NAMALWA (cell line): ENCODE results near the gene MYH10.

ENCODE experiments used
- DNase-seq: peaks from one replicate; pipeline ENCODE4 v3.0.0-alpha.2; 2015; ENCODE audit warnings: low spot score

The MYH10 gene

GRCh38 chr17:8494506-8495111, 135.9 kb downstream of the MYH10 start:
- no peak for DNase-seq

- no peak for DNase-seq
Observed at GRCh38 chr17:8494021-8494420, 136.5 kb downstream of the MYH10 start.

- DNase-seq: no peak
Observed at GRCh38 chr17:8492121-8492520, 138.4 kb downstream of the MYH10 start.

GRCh38 chr17:8490256-8491023, 140.1 kb downstream of the MYH10 start:
- DNase-seq: no peak

- no peak for DNase-seq
Observed at GRCh38 chr17:8489841-8490240, 140.7 kb downstream of the MYH10 start.

GRCh38 chr17:8488901-8489300, 141.6 kb downstream of the MYH10 start:
- DNase-seq: no peak

- no peak for DNase-seq
Observed at GRCh38 chr17:8488491-8488890, 142.0 kb downstream of the MYH10 start.

- no peak for DNase-seq
Observed at GRCh38 chr17:8487743-8488142, 142.8 kb downstream of the MYH10 start.

- DNase-seq: no peak
Observed at GRCh38 chr17:8487130-8487645, 143.3 kb downstream of the MYH10 start.

GRCh38 chr17:8485491-8485890, 145.0 kb downstream of the MYH10 start:
- no peak for DNase-seq

GRCh38 chr17:8484465-8484864, 146.1 kb downstream of the MYH10 start:
- no peak for DNase-seq

- DNase-seq: no peak
Observed at GRCh38 chr17:8482546-8482945, 148.0 kb downstream of the MYH10 start.

GRCh38 chr17:8481703-8482102, 148.8 kb downstream of the MYH10 start:
- no peak for DNase-seq

GRCh38 chr17:8481089-8481488, 149.4 kb downstream of the MYH10 start:
- no peak for DNase-seq

GRCh38 chr17:8480011-8480976, 150.2 kb downstream of the MYH10 start:
- no peak for DNase-seq

- no peak for DNase-seq
Observed at GRCh38 chr17:8479431-8479947, 151.0 kb downstream of the MYH10 start.

GRCh38 chr17:8477715-8478441, 152.6 kb downstream of the MYH10 start:
- DNase-seq: no peak

- DNase-seq: no peak
Observed at GRCh38 chr17:8477171-8477570, 153.4 kb downstream of the MYH10 start.

GRCh38 chr17:8476741-8477140, 153.8 kb downstream of the MYH10 start:
- DNase-seq: no peak

GRCh38 chr17:8475781-8476180, 154.7 kb downstream of the MYH10 start:
- no peak for DNase-seq

- DNase-seq: no peak
Observed at GRCh38 chr17:8475227-8475626, 155.3 kb downstream of the MYH10 start.

GRCh38 chr17:8474826-8475225, 155.7 kb downstream of the MYH10 start:
- no peak for DNase-seq
